ENCODE results near the gene SH2B2.

The SH2B2 gene

GRCh38 chr7:102288285-102288930 is 1.7 kb downstream of the SH2B2 start:
- Histone ChIP-seq H3K9ac (no peak overlapping the region), H3K4me3 (ENCODE audit: low read depth, low read length) (peak overlapping the region; percentile 73), H3K27ac (no peak overlapping the region), H3K36me3 (ENCODE audit: control insufficient read depth, insufficient read depth, low read length) (no peaks in the 10 kb centered on the region), H3K9me3 (ENCODE audit: control insufficient read depth, low read length) (no peaks in the 10 kb centered on the region), H3K27me3 (ENCODE audit: control insufficient read depth, insufficient read depth, low read length) (no peaks in the 10 kb centered on the region), H3K4me1 (peaks cover 8% of the 10 kb centered on the region), H3K4me2 (ENCODE audit: low read length) (no peak overlapping the region), H3K79me2 (peaks cover 9% of the 10 kb centered on the region), H2AFZ (peak overlapping the region; percentile 89)
- no peak for TF ChIP-seq CTCF (IDR thresholded peaks at IDR 0.05)

DNA sequence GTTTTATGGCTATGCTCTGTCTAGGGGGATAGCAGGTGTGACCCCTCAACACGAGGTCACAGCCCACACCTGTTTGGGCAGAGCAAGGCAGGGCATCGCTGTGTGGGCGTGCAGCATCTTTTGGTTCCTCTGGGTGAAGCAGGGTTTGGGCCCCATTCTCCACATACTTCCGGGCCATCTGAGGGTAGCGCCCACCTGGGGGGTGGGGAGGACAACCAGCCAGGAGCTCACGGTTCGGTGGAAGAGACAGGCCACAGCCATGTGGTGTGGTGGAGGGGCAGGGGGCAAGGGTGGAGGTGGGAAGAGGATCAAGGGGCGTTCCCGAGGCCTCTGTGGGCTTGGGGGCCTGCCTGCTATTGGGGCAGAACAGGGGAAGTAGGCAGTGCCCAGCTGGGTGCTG is 2.4 kb downstream of the SH2B2 start:
- Histone ChIP-seq H3K36me3 (ENCODE audit: control insufficient read depth, insufficient read depth, low read length) (no peaks in the 10 kb centered on the region), H3K27ac (no peak overlapping the region), H3K4me3 (ENCODE audit: low read depth, low read length) (no peak overlapping the region), H3K4me2 (ENCODE audit: low read length) (no peak overlapping the region), H3K4me1 (peaks cover 8% of the 10 kb centered on the region), H2AFZ (no peak overlapping the region), H3K27me3 (ENCODE audit: control insufficient read depth, insufficient read depth, low read length) (no peaks in the 10 kb centered on the region), H3K9me3 (ENCODE audit: control insufficient read depth, low read length) (no peaks in the 10 kb centered on the region), H3K9ac (no peak overlapping the region), H3K79me2 (peaks cover 9% of the 10 kb centered on the region)
- TF ChIP-seq CTCF (IDR thresholded peaks at IDR 0.05) = no peak

GRCh38 chr7:102291056-102291915 is 4.6 kb downstream of the SH2B2 start:
- Histone ChIP-seq H3K4me2 (ENCODE audit: low read length) (no peak overlapping the region), H3K4me3 (ENCODE audit: low read depth, low read length) (no peak overlapping the region), H3K27ac (no peak overlapping the region), H3K36me3 (ENCODE audit: control insufficient read depth, insufficient read depth, low read length) (no peaks in the 10 kb centered on the region), H3K27me3 (ENCODE audit: control insufficient read depth, insufficient read depth, low read length) (no peaks in the 10 kb centered on the region), H3K4me1 (peaks cover 8% of the 10 kb centered on the region), H3K79me2 (peaks cover 9% of the 10 kb centered on the region), H3K9me3 (ENCODE audit: control insufficient read depth, low read length) (no peaks in the 10 kb centered on the region), H3K9ac (no peak overlapping the region), H2AFZ (no peak overlapping the region)
- no peak for TF ChIP-seq CTCF (IDR thresholded peaks at IDR 0.05)

GRCh38 chr7:102291916-102292267 is 5.2 kb downstream of the SH2B2 start:
- TF ChIP-seq CTCF (IDR thresholded peaks at IDR 0.05) = no peak
- no peak overlapping the region for H2AFZ ChIP-seq

More at GRCh38 chr7:102291916-102292267, 5.2 kb downstream of the SH2B2 start:
- no peaks in the 10 kb centered on the region for H3K9me3 ChIP-seq (ENCODE audit: control insufficient read depth, low read length)
- H3K4me1 ChIP-seq = peaks cover 8% of the 10 kb centered on the region
- H3K27ac ChIP-seq = no peak overlapping the region
- peaks cover 9% of the 10 kb centered on the region for H3K79me2 ChIP-seq
- no peak overlapping the region for H3K4me2 ChIP-seq (ENCODE audit: low read length)
- no peak overlapping the region for H3K4me3 ChIP-seq (ENCODE audit: low read depth, low read length)
- no peaks in the 10 kb centered on the region for H3K36me3 ChIP-seq (ENCODE audit: control insufficient read depth, insufficient read depth, low read length)
- H3K9ac ChIP-seq = no peak overlapping the region
- H3K27me3 ChIP-seq (ENCODE audit: control insufficient read depth, insufficient read depth, low read length) = no peaks in the 10 kb centered on the region

Data from parathyroid adenoma (tissue), 2 donors.